Calu3 (cell line): Measurements from ENCODE around the gene S100A10. TPM values are rescaled to one million over a fixed set of nuclear protein-coding genes. Genes with fewer than 3 reads are reported as not detected.

Source experiments
- BruUV-seq: library from RNA; stranded (reverse); fragments of 400-500 nt; replicated peaks from 2 replicates; lab custom pipeline; 2021; lab: Mats Ljungman, UMichigan
- CTCF ChIA-PET: fragments of 300-600 bp; sonication (Branson Sonifier 250); formaldehyde crosslinking; loops from one replicate; lab custom pipeline; 2022; ENCODE audit warnings: antibody characterized with exemption; lab: Charles Lee
- DNase-seq: peaks from one replicate; pipeline ENCODE4 v3.0.0; 2022
- H3K27ac Mint-ChIP-seq: one replicate; pipeline ENCODE4 v1.8.0; 2022; ENCODE audit warnings: mixed read lengths; ENCODE audit not compliant: unreplicated experiment
- H3K27me3 Mint-ChIP-seq: one replicate; pipeline ENCODE4 v1.8.0; 2022; ENCODE audit warnings: mixed read lengths; ENCODE audit not compliant: unreplicated experiment
- H3K36me3 Mint-ChIP-seq: one replicate; pipeline ENCODE4 v1.8.0; 2022; ENCODE audit warnings: mild to moderate bottlenecking, moderate library complexity, mixed read lengths; ENCODE audit not compliant: insufficient read depth, unreplicated experiment
- H3K4me1 Mint-ChIP-seq: one replicate; pipeline ENCODE4 v1.8.0; 2022; ENCODE audit warnings: mild to moderate bottlenecking, low read depth, mixed read lengths; ENCODE audit not compliant: unreplicated experiment
- H3K4me3 Mint-ChIP-seq: one replicate; pipeline ENCODE4 v1.8.0; 2022; ENCODE audit warnings: mild to moderate bottlenecking, low read depth, moderate library complexity, mixed read lengths; ENCODE audit not compliant: unreplicated experiment
- H3K9me3 Mint-ChIP-seq: one replicate; pipeline ENCODE4 v1.8.0; 2022; ENCODE audit warnings: low read depth, mixed read lengths; ENCODE audit not compliant: unreplicated experiment
- intact Hi-C: fragments of 100-400 bp; cut with micrococcal nuclease; formaldehyde crosslinking; loops from one replicate; pipeline ENCODE4 v1.10.0; 2022; ENCODE audit not compliant: unreplicated experiment
- total RNA-seq: library from RNA; stranded (reverse); gene quantifications from 2 replicates; pipeline ENCODE4 v1.2.3, GENCODE V29; 2022
- TF ChIP-seq, protein P1 (sequence below): fragments of 200-600 bp; IDR thresholded peaks from one replicate; pipeline ENCODE4 v1.8.0; 2022; ENCODE audit warnings: antibody characterized with exemption; ENCODE audit not compliant: unreplicated experiment

The S100A10 gene
- total RNA-seq, 1 experiment from 2014 or later, result 882 TPM

GRCh38 chr1:151963288-151963687 is 30.4 kb downstream of the S100A10 start:
- Mint-ChIP-seq H3K27ac (no peak overlapping the region), H3K4me3 (no peak overlapping the region), H3K36me3 (no peaks in the 10 kb centered on the region), H3K9me3 (no peaks in the 10 kb centered on the region), H3K27me3 (no peaks in the 10 kb centered on the region), H3K4me1 (peaks cover 44% of the 10 kb centered on the region)
- CTCF ChIA-PET, result interaction anchor here (0.6 to 0.9 kb wide), 3 partner anchors 19 to 222 kb away, joined by 3 to 4 read pairs (median 3); no protein-coding TSS in a partner anchor
- no peak for DNase-seq
- TF ChIP-seq, protein P1, sequence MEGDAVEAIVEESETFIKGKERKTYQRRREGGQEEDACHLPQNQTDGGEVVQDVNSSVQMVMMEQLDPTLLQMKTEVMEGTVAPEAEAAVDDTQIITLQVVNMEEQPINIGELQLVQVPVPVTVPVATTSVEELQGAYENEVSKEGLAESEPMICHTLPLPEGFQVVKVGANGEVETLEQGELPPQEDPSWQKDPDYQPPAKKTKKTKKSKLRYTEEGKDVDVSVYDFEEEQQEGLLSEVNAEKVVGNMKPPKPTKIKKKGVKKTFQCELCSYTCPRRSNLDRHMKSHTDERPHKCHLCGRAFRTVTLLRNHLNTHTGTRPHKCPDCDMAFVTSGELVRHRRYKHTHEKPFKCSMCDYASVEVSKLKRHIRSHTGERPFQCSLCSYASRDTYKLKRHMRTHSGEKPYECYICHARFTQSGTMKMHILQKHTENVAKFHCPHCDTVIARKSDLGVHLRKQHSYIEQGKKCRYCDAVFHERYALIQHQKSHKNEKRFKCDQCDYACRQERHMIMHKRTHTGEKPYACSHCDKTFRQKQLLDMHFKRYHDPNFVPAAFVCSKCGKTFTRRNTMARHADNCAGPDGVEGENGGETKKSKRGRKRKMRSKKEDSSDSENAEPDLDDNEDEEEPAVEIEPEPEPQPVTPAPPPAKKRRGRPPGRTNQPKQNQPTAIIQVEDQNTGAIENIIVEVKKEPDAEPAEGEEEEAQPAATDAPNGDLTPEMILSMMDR, result no peak
- BruUV-seq, result no TSS peak
- intact Hi-C loops, result no loop called here

- Mint-ChIP-seq H3K27me3 (no peaks in the 10 kb centered on the region), H3K36me3 (no peaks in the 10 kb centered on the region), H3K4me1 (peaks cover 37% of the 10 kb centered on the region), H3K27ac (peak overlapping the region; percentile 22), H3K4me3 (no peak overlapping the region), H3K9me3 (no peaks in the 10 kb centered on the region)
- CTCF ChIA-PET, result interaction anchor here (0.7 kb wide), 1 partner anchor 132 kb away, joined by 3 read pairs; no protein-coding TSS in a partner anchor
- BruUV-seq, result no TSS peak
- intact Hi-C loops, result no loop called here
- DNase-seq, result no peak
- TF ChIP-seq, protein P1, result no peak
Measured at GRCh38 chr1:151961833-151962232, 31.8 kb downstream of the S100A10 start.

DNA sequence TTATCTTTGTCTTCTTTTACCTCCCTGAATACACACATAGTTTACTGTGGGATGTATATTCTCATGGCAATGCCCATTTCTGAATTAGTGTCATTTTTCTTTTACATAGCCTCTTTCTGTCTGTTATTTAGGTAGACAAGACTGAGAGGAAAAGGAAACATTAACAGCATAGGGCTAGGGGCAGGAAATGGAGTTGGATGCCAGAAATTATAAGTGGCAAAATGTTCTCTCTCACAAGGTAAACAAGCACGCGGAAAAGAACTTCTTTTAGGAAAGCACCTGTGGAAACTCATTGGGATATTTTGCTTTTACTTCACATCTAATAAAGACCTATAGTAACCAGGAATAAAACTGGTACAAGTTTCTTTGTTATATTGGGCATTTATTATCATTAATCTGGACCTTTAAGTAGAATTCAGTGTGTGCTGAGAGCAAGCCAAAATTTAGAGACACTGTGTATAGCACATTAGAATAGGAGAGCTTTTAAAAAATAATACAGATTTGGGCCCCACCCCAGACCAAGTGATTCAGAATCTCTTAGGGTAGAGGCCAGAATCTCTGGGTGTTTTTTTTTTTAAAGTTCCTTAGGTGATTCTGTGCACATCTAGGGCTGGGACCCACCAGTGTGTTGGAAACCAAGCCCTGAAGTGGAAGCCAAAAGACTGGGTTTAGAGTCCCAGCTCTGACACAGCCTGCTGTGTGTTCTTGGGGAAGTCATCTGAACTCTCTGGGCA is 32.7 kb downstream of the S100A10 start:
- intact Hi-C loops, result no loop called here
- CTCF ChIA-PET, result no interaction called here
- H3K4me3 Mint-ChIP-seq, result no peak overlapping the region
- peak overlapping the region; percentile 22 for H3K27ac Mint-ChIP-seq
- H3K4me1 Mint-ChIP-seq, result peaks cover 37% of the 10 kb centered on the region
- TF ChIP-seq, protein P1, result no peak
- no peak for DNase-seq
- H3K9me3 Mint-ChIP-seq, result no peaks in the 10 kb centered on the region
- no peaks in the 10 kb centered on the region for H3K36me3 Mint-ChIP-seq
- H3K27me3 Mint-ChIP-seq, result no peaks in the 10 kb centered on the region
- no TSS peak for BruUV-seq

DNA sequence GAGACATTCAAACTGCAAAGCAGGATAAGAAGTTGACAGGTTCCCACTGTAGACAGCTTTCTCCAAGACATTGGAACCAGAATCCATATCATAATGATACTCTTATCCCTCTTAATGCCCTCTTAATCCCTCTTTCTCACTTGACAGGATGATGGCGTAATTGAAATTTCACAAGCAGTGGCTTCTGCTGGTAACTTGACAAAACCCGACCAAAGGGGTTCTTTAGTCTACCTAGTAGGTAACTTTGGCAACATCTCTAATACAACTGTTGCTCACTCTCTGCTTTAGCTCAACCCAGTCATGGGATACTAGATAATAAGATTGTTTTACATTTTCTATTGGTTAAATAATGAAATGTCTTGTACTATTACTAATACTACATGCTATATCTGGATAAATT is 34.7 kb downstream of the S100A10 start:
- no TSS peak for BruUV-seq
- Mint-ChIP-seq H3K36me3 (no peaks in the 10 kb centered on the region), H3K27ac (no peak overlapping the region), H3K9me3 (no peaks in the 10 kb centered on the region), H3K4me1 (peaks cover 37% of the 10 kb centered on the region), H3K4me3 (no peak overlapping the region), H3K27me3 (no peaks in the 10 kb centered on the region)
- intact Hi-C loops, result no loop called here
- TF ChIP-seq, protein P1, result no peak
- CTCF ChIA-PET, result no interaction called here
- no peak for DNase-seq
